GM18526 (cell line): ENCODE measurements around the gene RBFOX1.

ENCODE experiments used
- POLR2A ChIP-seq: IDR thresholded peaks from 3 replicates; pipeline ENCODE4 v1.6.1; 2011; ENCODE audit not compliant: insufficient read length; ENCODE audit errors: extremely low read depth

RBFOX1 gene

DNA sequence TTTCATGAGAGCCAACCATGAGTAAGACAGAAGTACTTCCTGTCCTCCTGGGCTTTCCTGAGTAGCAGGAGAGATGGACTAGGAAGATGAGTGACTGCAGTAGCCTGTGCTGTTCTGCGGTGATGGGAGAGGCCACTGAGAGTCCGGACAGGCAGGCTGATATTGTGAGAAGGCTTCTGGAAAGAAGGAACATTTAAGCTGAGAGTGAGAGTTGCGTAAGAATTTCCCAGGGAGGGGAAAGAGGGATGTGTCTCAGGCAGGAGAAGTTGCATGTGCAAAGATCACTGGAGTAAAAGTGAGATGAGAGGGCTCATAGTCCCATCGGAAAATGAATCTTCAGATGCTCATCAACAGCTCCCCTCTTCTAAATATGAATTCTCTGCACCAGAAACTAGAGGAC lies 258.3 kb downstream of the RBFOX1 start:
- no peak for TF ChIP-seq POLR2A

DNA sequence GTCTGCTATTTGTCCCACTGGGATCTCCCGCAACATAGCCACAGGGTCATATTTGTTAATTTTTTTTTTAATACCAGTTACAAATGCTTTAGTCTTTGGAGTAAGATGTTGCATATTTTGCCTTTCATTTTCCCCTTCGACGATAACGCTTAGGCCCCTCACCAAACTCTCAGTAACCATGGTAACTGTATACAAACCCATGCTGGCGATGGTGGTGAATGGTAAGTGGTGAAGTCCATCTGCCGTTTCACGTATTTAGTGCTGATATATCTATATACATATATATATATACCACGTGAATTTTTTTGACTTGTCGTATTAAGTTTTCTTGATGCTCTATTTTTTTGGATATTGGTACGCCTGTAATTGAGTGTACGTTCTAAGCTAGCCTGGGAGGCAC lies 263.7 kb downstream of the RBFOX1 start:
- no peak for TF ChIP-seq POLR2A

- TF ChIP-seq POLR2A: no peak
Observed at GRCh38 chr16:7597677-7598076, 265.0 kb downstream of the RBFOX1 start.

DNA sequence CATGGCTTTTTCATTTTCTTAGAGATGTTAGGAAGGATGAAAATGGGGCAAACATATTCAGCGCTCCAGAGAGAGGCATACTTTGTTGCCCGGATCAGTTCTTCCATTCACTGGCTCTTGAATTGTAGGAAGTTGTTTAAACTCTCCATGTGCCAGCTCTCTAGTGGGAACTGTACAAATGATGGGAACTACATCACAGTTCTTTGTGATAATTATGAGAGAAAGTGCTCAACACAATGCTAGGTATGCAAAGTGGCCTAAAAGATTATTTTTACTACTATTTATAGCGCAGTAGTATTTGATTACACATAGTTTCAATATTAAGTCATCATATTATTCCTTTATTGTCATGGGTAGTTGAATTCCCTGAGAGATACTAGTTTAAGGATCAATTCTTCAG lies 268.5 kb downstream of the RBFOX1 start:
- TF ChIP-seq POLR2A: no peak

DNA sequence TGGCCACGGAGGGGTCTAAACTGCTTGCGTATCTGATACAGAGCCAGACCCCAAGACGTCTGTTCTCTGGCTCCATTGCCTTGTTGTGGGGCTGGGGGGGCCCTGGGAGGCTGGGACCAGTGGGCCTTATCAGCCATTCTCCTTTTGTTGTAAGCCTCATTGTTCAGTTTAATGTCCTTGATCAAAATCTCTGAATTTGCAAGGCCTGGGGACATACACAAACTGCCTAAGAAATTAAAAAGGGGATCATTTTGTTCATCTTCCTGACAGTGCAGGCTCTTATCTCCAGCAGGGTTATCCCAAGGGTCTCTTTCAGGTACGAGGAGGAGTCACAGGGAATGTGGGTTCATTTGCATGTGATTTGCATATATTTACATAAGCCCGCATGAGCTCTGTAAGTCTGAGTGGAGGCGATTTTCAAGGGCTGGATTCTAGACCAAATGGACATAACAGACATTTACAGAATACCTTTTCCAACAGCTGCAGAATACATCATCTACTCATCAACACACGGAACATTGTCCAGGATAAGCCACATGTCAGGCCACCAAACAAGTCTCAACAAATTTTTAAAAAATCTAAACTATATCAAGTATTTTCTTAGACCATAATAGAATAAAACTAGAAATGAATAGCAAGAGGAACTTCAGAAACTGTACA lies 269.8 kb downstream of the RBFOX1 start:
- TF ChIP-seq POLR2A: no peak

DNA sequence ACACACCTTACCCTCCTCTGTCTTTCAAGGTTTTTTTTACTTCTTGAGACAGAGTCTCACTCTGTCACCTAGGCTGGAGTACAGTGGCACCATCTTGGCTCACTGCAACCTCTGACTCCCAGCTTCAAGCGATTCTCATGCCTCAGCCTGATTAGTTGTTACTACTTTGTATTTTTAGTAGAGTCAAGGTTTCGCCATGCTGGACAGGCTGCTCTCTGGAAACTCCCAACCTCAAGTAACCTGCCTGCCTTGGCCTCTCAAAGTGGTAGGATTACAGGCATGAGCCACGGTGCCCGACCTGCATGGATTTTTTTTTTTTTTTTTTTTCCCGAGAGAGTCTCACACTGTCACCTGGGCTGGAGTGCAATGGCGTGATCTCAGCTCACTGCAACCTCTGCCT lies 273.2 kb downstream of the RBFOX1 start:
- TF ChIP-seq POLR2A: no peak

GRCh38 chr16:7612671-7613070 lies 280.0 kb downstream of the RBFOX1 start:
- TF ChIP-seq POLR2A: no peak

- TF ChIP-seq POLR2A: no peak
Observed at GRCh38 chr16:7613518-7613917, 280.9 kb downstream of the RBFOX1 start.

GRCh38 chr16:7614021-7614795 lies 281.6 kb downstream of the RBFOX1 start:
- TF ChIP-seq POLR2A: no peak

- no peak for TF ChIP-seq POLR2A
Observed at GRCh38 chr16:7615565-7615964, 282.9 kb downstream of the RBFOX1 start.

DNA sequence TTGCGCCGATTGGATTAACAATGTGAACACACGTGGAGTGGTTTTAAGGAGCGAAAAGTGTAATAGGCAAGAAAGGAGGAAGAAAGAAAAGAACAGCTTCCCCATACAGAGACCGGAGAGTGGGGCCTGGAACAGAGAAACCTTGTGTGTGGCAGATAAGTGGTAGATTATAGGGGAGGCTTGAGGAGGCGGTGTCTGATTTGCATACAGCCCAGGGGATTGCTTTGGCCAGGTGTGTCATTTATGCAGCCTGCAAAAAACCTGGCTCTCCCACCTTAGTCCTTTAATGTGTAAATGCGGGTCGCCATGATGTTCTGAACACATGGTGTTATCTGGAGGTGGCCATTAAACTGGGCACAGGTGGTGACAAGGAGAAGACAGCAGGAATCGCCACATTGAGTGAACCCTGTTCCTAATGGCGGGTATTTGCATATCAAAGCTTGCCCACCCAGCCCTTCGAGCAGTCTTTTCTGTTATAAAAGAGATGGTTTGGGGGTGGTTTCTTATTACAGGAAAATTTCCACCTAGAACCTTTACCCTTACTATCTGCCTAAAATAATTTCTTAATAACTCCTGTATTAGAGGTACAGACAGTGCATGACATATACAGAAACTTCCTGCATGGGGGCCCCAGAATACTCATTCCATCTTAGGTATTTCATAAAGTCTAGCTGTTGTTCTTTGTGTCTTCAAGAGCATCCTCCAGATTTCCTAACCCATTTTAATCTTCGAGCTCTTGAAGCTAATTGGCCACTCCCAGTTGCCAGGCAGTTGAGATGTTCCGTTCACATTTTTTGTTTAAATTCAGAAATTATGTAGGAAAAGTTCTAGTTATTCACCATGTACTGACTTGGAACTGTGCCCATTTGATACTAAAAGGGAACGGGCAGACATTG lies 292.5 kb downstream of the RBFOX1 start:
- TF ChIP-seq POLR2A: no peak

- TF ChIP-seq POLR2A: no peak
Observed at GRCh38 chr16:7628981-7629380, 296.3 kb downstream of the RBFOX1 start.

GRCh38 chr16:7629571-7629970 lies 296.9 kb downstream of the RBFOX1 start:
- TF ChIP-seq POLR2A: no peak

DNA sequence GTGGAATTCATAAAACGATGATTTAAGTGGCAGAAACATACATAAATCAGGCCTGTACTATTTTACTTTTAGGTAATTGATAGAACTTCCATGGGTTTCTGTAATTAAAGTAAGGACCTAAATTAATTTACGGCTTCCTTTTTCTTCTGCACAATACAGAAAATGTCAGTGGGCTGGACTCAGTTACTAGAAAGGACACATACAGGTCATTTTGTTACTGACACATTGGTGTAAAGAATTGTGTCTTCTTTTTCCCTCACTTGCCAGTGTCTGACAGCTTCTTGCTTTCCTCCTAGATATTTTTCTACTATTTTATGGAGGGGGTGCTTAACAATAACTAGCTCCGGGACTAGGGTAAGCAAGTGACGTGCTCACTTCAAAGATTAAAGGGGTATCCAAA lies 304.8 kb downstream of the RBFOX1 start:
- no peak for TF ChIP-seq POLR2A

- TF ChIP-seq POLR2A: no peak
Observed at GRCh38 chr16:7638306-7638705, 305.7 kb downstream of the RBFOX1 start.

- TF ChIP-seq POLR2A: no peak
Observed at GRCh38 chr16:7640334-7640733, 307.7 kb downstream of the RBFOX1 start.
